HG03097 (cell line): ENCODE measurements around the gene VPS26A.

ENCODE experiments used
- ATAC-seq: cut with Tn5 transposase; IDR thresholded peaks from one replicate; pipeline ENCODE4 v1.9.1; 2021; ENCODE audit not compliant: unreplicated experiment, low FRiP score

Gene VPS26A

GRCh38 chr10:69123747-69124562 lies at the start of gene VPS26A:
Gene VPS26A, plus strand, starts transcription at chr10:69124178. Its CDS starts 100 bp downstream, at chr10:69124278.
- peak; percentile 77 for ATAC-seq

- ATAC-seq = no peak
These were observed 49.4 kb upstream of the VPS26A start for GRCh38 chr10:69074532-69074931.

- ATAC-seq = no peak
These were observed 48.5 kb upstream of the VPS26A start for GRCh38 chr10:69075431-69075830.

GRCh38 chr10:69078311-69078710 lies 45.7 kb upstream of the VPS26A start:
- no peak for ATAC-seq

DNA sequence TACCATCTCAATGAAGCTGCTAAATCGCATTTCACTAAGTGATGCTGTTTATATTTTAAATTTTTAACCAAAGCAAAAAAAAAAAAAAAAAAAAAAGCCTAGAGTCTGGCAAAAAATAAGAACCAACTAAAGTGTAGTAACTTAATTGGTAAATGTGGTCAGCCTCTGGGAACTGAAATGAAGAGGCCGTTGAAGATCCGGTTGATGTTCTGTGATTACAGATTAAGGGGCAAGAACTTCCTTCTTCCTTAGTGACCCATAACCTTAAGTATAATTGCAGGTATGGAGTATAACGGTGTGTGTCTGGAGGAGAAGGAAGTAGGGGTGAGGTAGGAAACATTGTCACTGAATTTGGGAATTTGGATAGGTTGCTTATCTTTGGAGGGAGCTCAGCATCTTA lies 43.8 kb upstream of the VPS26A start:
- ATAC-seq = no peak

- ATAC-seq = no peak
These were observed 37.9 kb upstream of the VPS26A start for GRCh38 chr10:69086001-69086509.

- peak; percentile 48 for ATAC-seq
These were observed 36.1 kb upstream of the VPS26A start, which contains the start of gene SRGN for GRCh38 chr10:69087590-69088470. Gene SRGN, plus strand, starts transcription at chr10:69088103. Its CDS starts 55 bp downstream, at chr10:69088158.

DNA sequence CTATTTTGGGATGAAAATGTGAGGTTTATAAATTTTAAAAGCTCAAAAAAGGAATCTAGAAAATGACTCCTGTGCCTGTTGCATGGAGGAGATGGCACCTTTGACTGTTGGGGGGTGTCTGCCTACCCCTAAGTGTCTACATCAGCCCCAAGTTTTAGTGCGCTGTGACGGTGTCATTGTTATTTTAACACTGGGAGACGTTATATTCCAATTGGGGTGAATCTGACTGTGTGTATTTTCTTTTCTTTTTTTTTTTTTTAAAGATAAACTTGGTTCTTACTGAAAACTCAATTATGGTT lies 35.6 kb upstream of the VPS26A start:
- no peak for ATAC-seq

GRCh38 chr10:69088801-69089501 lies 35.0 kb upstream of the VPS26A start:
- no peak for ATAC-seq

DNA sequence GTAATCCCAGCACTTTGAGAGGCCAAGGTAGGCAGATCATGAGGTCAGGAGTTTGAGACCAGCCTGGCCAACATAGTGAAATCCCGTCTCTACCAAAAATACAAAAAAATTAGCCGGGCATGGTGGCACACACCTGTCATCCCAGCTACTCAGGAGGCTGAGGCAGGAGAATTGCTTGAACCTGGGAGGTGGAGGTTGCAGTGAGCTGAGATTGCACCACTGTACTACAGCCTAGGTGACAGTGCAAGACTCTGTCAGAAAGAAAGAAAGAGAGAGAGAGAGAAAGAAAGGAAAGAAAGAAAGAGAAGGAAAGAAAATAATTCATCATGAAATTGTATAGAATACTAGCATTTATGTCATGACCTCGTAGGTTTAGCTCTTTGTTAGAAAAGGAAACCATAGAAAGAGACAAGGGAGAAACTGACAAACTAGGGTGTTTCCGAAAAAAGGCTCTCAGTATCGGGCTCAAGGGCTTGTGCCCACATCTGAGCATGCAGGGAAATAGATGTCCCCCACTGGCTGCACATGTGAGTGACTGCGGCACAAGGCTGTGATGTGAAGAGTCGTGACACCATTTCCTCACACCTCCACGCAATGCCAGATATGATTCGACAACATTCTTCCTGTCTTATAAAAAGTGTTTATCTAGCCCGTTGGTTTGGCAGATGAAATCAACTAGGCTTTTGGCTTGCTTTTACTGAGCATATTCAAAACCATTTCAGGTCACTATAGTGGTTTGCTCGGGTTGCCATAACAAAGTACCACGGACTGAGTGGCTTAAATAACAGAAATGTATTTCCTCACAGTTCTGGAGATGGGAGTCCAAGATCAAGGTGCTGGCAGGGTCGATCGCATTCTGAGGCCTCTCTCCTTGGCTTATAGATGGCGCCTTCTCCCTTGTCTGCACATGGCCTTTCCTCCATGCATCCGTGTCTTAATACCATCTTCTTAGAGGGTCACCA lies 34.1 kb upstream of the VPS26A start:
- peak; percentile 37 for ATAC-seq

DNA sequence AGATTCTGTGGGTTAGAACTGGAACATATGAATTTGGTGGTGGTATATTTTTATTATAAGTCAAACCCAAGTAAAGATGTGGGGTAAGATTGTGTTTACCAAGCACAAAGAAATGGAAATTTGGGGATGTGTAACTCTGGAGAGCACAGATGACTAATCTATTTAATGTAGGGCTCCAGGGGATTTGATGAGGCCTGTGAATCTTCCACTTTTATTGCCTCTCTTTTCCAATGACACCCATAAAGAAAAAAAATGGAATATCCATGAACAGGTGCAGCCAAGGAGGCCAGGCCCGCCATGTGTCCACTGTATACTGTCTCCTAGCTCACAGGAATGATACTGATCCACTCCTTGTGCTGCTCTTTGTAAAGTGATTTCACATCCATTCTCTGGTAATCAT lies 33.3 kb upstream of the VPS26A start:
- no peak for ATAC-seq

DNA sequence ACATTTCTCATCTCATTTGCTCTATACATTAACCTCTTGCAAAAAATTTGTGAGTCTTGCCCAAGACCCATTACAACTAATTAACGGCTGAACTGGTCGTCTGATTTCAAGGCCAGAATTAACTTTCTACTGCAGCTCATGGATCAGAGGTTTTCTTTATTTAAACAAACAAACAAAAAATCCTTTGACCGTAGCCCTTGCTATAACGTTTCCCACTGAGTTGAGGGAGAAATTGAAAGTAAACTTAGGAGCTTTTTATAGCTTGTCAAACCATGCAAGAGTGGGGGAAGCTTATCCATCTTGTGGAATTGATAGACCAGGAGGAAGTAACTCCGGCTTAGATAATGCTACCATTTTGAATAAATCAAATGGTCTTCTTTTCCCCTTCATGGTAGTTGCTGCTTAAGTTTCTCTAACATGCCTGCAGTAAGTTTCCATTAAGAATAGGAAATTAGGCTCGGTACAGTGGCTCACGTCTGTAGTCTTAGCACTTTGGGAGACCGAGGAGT lies 32.8 kb upstream of the VPS26A start:
- no peak for ATAC-seq

GRCh38 chr10:69092959-69093850 lies 30.8 kb upstream of the VPS26A start:
- no peak for ATAC-seq

DNA sequence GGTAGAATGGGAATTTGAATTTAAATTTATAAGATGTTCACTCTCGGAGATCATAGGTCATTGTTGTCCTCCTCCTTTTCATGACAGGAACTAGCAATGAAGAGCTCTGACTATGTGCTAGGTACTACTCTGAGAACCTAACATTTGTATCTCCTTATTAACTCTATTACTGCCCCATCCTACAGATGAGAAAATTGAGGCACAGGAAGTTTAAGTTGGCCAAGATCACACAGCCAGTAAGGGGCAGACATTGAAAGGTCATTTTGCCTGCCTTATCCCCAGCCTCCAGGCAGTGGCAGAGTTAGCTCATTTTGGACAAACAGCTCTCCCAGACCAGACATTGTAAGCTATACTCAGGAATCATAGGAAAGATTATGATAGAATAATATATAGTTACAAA lies 30.0 kb upstream of the VPS26A start:
- no peak for ATAC-seq

- no peak for ATAC-seq
These were observed 27.9 kb upstream of the VPS26A start for GRCh38 chr10:69096045-69096444.

DNA sequence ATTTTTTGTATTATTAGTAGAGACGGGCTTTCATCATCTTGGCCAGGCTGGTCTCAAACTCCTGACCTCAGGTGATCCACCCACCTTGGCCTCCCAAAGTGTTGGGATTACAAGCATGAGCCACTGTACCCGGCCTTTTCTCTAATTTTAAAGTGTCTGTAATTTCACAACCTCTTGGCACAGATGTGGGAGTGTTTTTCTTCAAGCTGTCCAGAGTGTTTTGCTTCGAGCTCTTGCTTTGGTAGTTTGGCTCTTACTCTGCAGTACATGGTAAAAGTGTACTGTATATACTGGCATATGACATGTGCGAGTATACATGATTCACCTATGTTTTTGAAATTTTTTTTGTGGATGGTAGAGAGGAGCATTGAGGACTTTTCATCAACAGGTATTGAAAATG lies 26.2 kb upstream of the VPS26A start:
- ATAC-seq = no peak

DNA sequence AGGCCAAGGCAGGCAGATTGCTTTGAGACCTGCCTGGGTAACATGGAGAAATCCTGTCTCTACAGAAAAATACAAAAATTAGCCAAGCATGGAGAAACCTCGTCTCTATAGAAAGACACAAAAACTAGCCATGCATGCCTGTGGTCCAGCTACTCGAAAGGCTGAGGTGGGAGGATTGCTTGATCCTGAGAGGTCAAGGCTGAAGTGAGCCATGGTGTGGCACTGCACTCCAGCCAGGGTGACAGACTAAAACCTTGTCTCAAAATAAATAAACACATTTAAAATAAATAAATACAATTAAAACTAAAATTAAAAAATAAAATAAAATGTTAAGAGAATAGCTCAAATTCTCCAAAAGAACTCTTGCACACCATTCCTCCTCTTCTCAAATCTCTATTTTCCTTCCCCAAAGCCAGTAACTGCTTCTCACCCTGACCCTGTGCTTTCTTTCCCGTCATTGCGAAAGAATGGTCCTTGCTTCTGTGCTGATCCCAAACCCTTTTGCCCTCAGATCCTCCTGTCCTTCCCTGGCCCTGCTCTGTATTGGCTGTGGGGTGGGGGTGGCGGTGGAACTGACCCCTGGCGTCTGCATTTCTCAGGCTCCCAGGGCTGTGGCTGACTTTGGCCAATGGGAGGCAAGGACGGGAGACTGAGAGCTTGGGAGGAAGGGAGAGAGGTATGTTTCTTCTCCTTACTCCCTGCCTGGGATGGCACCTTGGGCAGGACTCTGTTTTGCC lies 23.7 kb upstream of the VPS26A start:
- ATAC-seq = no peak
